NCI-H2107 treated with DMSO at 0.1 percent for 48 hours (cell line): ENCODE measurements around the gene ARSG.
A peak's percentile ranks its signal among the peaks of the same experiment; 100 is the strongest.
"Not testable (repeated sequence)": the region's sequence is repeated elsewhere in the genome, so short reads cannot be mapped to it uniquely, and the experiment has no call there.

Source experiments
- DNase-seq: peaks from one replicate; lab custom pipeline; 2025; ENCODE audit not compliant: unreplicated experiment; lab: John Stamatoyannopoulos, UW

ARSG gene

GRCh38 chr17:68368387-68368786, 77.1 kb downstream of the ARSG start:
- DNase-seq, result no peak

GRCh38 chr17:68375566-68375965, 84.3 kb downstream of the ARSG start:
- no peak for DNase-seq

- not testable (repeated sequence) for DNase-seq
Measured at GRCh38 chr17:68376178-68376577, 84.9 kb downstream of the ARSG start.

- DNase-seq, result no peak
Measured at GRCh38 chr17:68377771-68378267, 86.5 kb downstream of the ARSG start.

- peak; percentile 60 for DNase-seq
Measured at GRCh38 chr17:68378268-68379176, 87.2 kb downstream of the ARSG start.

- DNase-seq, result no peak
Measured at GRCh38 chr17:68379177-68379510, 87.8 kb downstream of the ARSG start.

GRCh38 chr17:68379692-68380677, 88.7 kb downstream of the ARSG start:
- peak; percentile 68 for DNase-seq

GRCh38 chr17:68381076-68381900, 90.0 kb downstream of the ARSG start:
- DNase-seq, result no peak

GRCh38 chr17:68382582-68383085, 91.3 kb downstream of the ARSG start:
- no peak for DNase-seq

GRCh38 chr17:68383120-68383442, 91.8 kb downstream of the ARSG start:
- no peak for DNase-seq

GRCh38 chr17:68383443-68384321, 92.4 kb downstream of the ARSG start:
- no peak for DNase-seq

GRCh38 chr17:68384471-68384870, 93.2 kb downstream of the ARSG start:
- no peak for DNase-seq

- DNase-seq, result no peak
Measured at GRCh38 chr17:68384941-68385340, 93.6 kb downstream of the ARSG start.

GRCh38 chr17:68385490-68386215, 94.4 kb downstream of the ARSG start:
- DNase-seq, result no peak

- no peak for DNase-seq
Measured at GRCh38 chr17:68387435-68388218, 96.3 kb downstream of the ARSG start.

- no peak for DNase-seq
Measured at GRCh38 chr17:68389041-68389440, 97.7 kb downstream of the ARSG start.

- no peak for DNase-seq
Measured at GRCh38 chr17:68390888-68391545, 99.7 kb downstream of the ARSG start.
